ENCODE data around the gene TRPM5. TPM values are rescaled to one million over a fixed set of nuclear protein-coding genes. Genes with fewer than 3 reads are reported as not detected.
A peak's percentile ranks its signal among the peaks of the same experiment; 100 is the strongest.

Gene TRPM5
- total and polyA plus RNA-seq, 2 donors (not counting 1 experiment from before 2014, with no cell fraction given) = 0.03 TPM; not detected in 1

DNA sequence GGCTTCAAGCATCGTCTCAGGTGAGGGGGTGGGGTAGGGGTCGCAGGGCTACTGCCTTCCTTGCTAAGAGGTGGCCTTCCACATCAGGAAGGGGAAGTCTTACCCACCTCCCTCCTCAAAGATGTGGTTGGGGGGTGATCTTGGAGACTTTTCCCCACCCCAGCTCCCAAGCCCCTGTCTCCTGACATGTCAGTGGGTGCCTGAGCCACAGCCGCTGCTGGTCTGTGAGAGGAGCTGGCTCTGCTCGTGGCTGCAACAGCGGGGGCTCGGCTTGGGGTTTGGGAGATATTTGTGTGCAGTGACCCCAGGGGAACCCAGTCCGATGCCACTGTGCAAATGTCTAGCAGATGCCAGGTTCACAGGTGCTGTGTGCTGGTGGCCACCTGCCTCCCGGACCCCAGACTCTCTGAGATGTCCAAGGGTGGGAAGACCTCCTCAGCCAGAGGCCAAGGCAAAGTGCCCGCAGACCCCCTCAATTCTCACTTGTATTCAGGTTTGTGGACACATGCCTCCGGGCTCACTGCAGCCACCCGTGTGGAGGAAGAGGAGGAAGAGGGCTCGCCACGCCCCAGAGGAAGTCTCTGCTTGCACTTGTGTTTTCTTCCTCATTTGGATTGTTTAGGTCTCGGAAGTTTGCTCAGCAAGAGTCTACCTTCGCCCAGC is 2.4 kb upstream of the TRPM5 start:
- ChIA-PET CTCF (interaction anchor here (0.6 to 4.1 kb wide), 4 partner anchors 26 to 85 kb away, joined by 3 to 25 read pairs (median 3); partner anchors contain the start of gene TSSC4), POLR2A (no interaction called here)
- Histone ChIP-seq H3K4me2 (replicated peaks; ENCODE audit: low read depth, low read length, poor library complexity, severe bottlenecking) (peak overlapping the region; percentile 93), H3K79me2 (ENCODE audit: control insufficient read depth, insufficient read depth, low read length) (peaks cover 57% of the 10 kb centered on the region), H3K9ac (ENCODE audit: low read length) (peak overlapping the region; percentile 69), H3K4me3 (ENCODE audit: control extremely low read depth in 1 of 5, extremely low read depth in 1 of 5, insufficient read depth in 1 of 5, low read depth in 2 of 5, low read length in 4 of 5) (peak overlapping the region; percentile 17 to 76 (median 64)), H3K36me3 (replicated peaks in 1 of 2; ENCODE audit: control extremely low read depth in 1 of 2, control insufficient read depth in 1 of 2, extremely low read depth in 1 of 2, insufficient read depth in 2 of 2, low read length in 1 of 2) (no peaks in the 10 kb centered on the region), H2AFZ (ENCODE audit: insufficient read depth, low read depth, low read length, poor library complexity, severe bottlenecking) (peak overlapping the region; percentile 54), H3K4me1 (ENCODE audit: control insufficient read depth in 2 of 2, insufficient read depth in 2 of 2, low read length in 2 of 2) (peaks cover 33 to 47% of the 10 kb centered on the region in 2 donors), H3K9me3 (ENCODE audit: control extremely low read depth in 1 of 3, control insufficient read depth in 2 of 3, insufficient read depth in 1 of 3, low read length in 2 of 3) (peaks cover 0 to 4% (median 0%) of the 10 kb centered on the region in 3 donors), H4K20me1 (ENCODE audit: control insufficient read depth, insufficient read depth, low read length, poor library complexity, severe bottlenecking) (peaks cover 42% of the 10 kb centered on the region), H3K27ac (ENCODE audit: low read length in 2 of 2) (peak overlapping the region in 1 of 2 donors; percentile 49), H3K27me3 (replicated peaks in 1 of 4; ENCODE audit: control extremely low read depth in 1 of 4, control insufficient read depth in 3 of 4, insufficient read depth in 4 of 4, low read length in 3 of 4) (peaks cover 0 to 10% (median 0%) of the 10 kb centered on the region in 4 experiments)
- no peaks in the 10 kb centered on the region for H3K27me3 Mint-ChIP-seq
- DNase-seq (peak; percentile 67), ATAC-seq (ENCODE audit: low read depth) (no peak)
- H3K9me3 Mint-ChIP-seq (ENCODE audit: insufficient read depth) = no peaks in the 10 kb centered on the region
- peak overlapping the region; percentile 93 for H3K4me3 Mint-ChIP-seq
- no peak for TF ChIP-seq EZH2 (IDR thresholded peaks at IDR 0.05; ENCODE audit: borderline replicate concordance, insufficient read depth, low read depth, low read length, poor library complexity, severe bottlenecking)
- TF ChIP-seq, protein P1, sequence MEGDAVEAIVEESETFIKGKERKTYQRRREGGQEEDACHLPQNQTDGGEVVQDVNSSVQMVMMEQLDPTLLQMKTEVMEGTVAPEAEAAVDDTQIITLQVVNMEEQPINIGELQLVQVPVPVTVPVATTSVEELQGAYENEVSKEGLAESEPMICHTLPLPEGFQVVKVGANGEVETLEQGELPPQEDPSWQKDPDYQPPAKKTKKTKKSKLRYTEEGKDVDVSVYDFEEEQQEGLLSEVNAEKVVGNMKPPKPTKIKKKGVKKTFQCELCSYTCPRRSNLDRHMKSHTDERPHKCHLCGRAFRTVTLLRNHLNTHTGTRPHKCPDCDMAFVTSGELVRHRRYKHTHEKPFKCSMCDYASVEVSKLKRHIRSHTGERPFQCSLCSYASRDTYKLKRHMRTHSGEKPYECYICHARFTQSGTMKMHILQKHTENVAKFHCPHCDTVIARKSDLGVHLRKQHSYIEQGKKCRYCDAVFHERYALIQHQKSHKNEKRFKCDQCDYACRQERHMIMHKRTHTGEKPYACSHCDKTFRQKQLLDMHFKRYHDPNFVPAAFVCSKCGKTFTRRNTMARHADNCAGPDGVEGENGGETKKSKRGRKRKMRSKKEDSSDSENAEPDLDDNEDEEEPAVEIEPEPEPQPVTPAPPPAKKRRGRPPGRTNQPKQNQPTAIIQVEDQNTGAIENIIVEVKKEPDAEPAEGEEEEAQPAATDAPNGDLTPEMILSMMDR (IDR thresholded peaks at IDR 0.05) = no peak
- H3K4me1 Mint-ChIP-seq = peaks cover 31% of the 10 kb centered on the region
- WGBS (ENCODE audit: insufficient coverage) = 26% methylated on average over 12 of the region's 15 CpGs
- peak overlapping the region; percentile 83 for H3K27ac Mint-ChIP-seq
- intact Hi-C loops (cut with micrococcal nuclease) = no loop called here
